H9 (cell line): ENCODE measurements around the gene RCSD1. TPM values are rescaled to one million over a fixed set of nuclear protein-coding genes. Genes with fewer than 3 reads are reported as not detected.

Source experiments
- DNase-seq: peaks from one replicate; pipeline ENCODE4 v3.0.0-alpha.2; 2017
- H2AFZ ChIP-seq: one replicate; pipeline ENCODE4 v1.6.1; 2013; ENCODE audit warnings: mild to moderate bottlenecking, low read length, control low read depth, moderate library complexity
- H2AK5ac ChIP-seq: 2 replicates; pipeline ENCODE4 v1.6.1; 2013; ENCODE audit warnings: low read length, control low read depth, mixed read lengths; ENCODE audit not compliant: insufficient read length
- H2BK120ac ChIP-seq: one replicate; pipeline ENCODE4 v1.6.1; 2013; ENCODE audit warnings: low read depth, mild to moderate bottlenecking, low read length, control low read depth, inconsistent platforms; ENCODE audit not compliant: poor library complexity, severe bottlenecking
- H2BK12ac ChIP-seq: 2 replicates; pipeline ENCODE4 v1.6.1; 2013; ENCODE audit warnings: low read length, control low read depth, mixed read lengths, low read depth; ENCODE audit not compliant: insufficient read length
- H2BK15ac ChIP-seq: 2 replicates; pipeline ENCODE4 v1.6.1; 2013; ENCODE audit warnings: low read depth, low read length, control low read depth
- H2BK20ac ChIP-seq: one replicate; pipeline ENCODE4 v1.6.1; 2013; ENCODE audit warnings: low read depth, mild to moderate bottlenecking, low read length, control low read depth, inconsistent platforms; ENCODE audit not compliant: poor library complexity, severe bottlenecking
- H2BK5ac ChIP-seq: 2 replicates; pipeline ENCODE4 v1.6.1; 2013; ENCODE audit warnings: low read length, control low read depth, mixed read lengths; ENCODE audit not compliant: insufficient read length
- H3K14ac ChIP-seq: 2 replicates; pipeline ENCODE4 v1.6.1; 2013; ENCODE audit warnings: low read length, control low read depth; ENCODE audit not compliant: insufficient read depth
- H3K18ac ChIP-seq: 2 replicates; pipeline ENCODE4 v1.6.1; 2013; ENCODE audit warnings: low read depth, mild to moderate bottlenecking, mixed read lengths, low read length, control low read depth; ENCODE audit not compliant: insufficient read length
- H3K23ac ChIP-seq: 2 replicates; pipeline ENCODE4 v1.6.1; 2013; ENCODE audit warnings: low read length, control low read depth, mixed read lengths, low read depth; ENCODE audit not compliant: insufficient read length
- H3K23me2 ChIP-seq: 2 replicates; pipeline ENCODE4 v1.6.1; 2013; ENCODE audit warnings: low read depth, mild to moderate bottlenecking, mixed read lengths, low read length, control low read depth; ENCODE audit not compliant: insufficient read length, poor library complexity, severe bottlenecking
- H3K27ac ChIP-seq: 2 replicates; pipeline ENCODE4 v1.5.1; 2013; ENCODE audit warnings: low read length, control low read depth, mixed read lengths, low read depth; ENCODE audit not compliant: insufficient read length
- H3K27me3 ChIP-seq: 2 replicates; pipeline ENCODE4 v1.6.1; 2013; ENCODE audit warnings: low read length, control low read depth, inconsistent platforms; ENCODE audit not compliant: insufficient read depth
- H3K4ac ChIP-seq: 2 replicates; pipeline ENCODE4 v1.6.1; 2013; ENCODE audit warnings: low read depth, mild to moderate bottlenecking, control low read depth, inconsistent platforms, low read length, moderate library complexity
- H3K4me1 ChIP-seq: 2 replicates; pipeline ENCODE4 v1.6.1; 2013; ENCODE audit warnings: low read length, control low read depth, inconsistent platforms; ENCODE audit not compliant: insufficient read depth
- H3K4me2 ChIP-seq: 2 replicates; pipeline ENCODE4 v1.6.1; 2013; ENCODE audit warnings: low read length, control low read depth, mixed read lengths; ENCODE audit not compliant: insufficient read length, insufficient read depth
- H3K56ac ChIP-seq: 2 replicates; pipeline ENCODE4 v1.6.1; 2013; ENCODE audit warnings: low read depth, mild to moderate bottlenecking, mixed read lengths, low read length, control low read depth; ENCODE audit not compliant: insufficient read length
- H3K79me1 ChIP-seq: 2 replicates; pipeline ENCODE4 v1.6.1; 2013; ENCODE audit warnings: low read depth, mild to moderate bottlenecking, moderate library complexity, low read length, control low read depth, inconsistent platforms; ENCODE audit not compliant: insufficient read depth, poor library complexity, severe bottlenecking
- H3K79me2 ChIP-seq: 2 replicates; pipeline ENCODE4 v1.6.1; 2013; ENCODE audit warnings: low read length, control low read depth, inconsistent platforms; ENCODE audit not compliant: insufficient read depth
- H3K9ac ChIP-seq: 2 replicates; pipeline ENCODE4 v1.6.1; 2013; ENCODE audit warnings: low read length, control low read depth, mixed read lengths; ENCODE audit not compliant: insufficient read length; ENCODE audit errors: extremely low read depth
- H3K9me3 ChIP-seq: one replicate; pipeline ENCODE4 v1.6.1; 2013; ENCODE audit warnings: low read depth, low read length, inconsistent platforms; ENCODE audit not compliant: control insufficient read depth
- H3T11ph ChIP-seq: one replicate; pipeline ENCODE4 v1.6.1; 2013; ENCODE audit warnings: mild to moderate bottlenecking, low read length, control low read depth, inconsistent platforms
- H4K20me1 ChIP-seq: one replicate; pipeline ENCODE4 v1.6.1; 2013; ENCODE audit not compliant: control insufficient read depth, insufficient read length, insufficient read depth
- H4K5ac ChIP-seq: 2 replicates; pipeline ENCODE4 v1.6.1; 2013; ENCODE audit warnings: low read depth, mild to moderate bottlenecking, mixed read lengths, low read length, control low read depth; ENCODE audit not compliant: insufficient read length
- H4K8ac ChIP-seq: replicated peaks from 2 replicates; pipeline ENCODE4 v1.6.1; 2013; ENCODE audit warnings: low read length, control low read depth, mixed read lengths, low read depth; ENCODE audit not compliant: insufficient read length
- H4K91ac ChIP-seq: 2 replicates; pipeline ENCODE4 v1.6.1; 2013; ENCODE audit warnings: low read depth, mild to moderate bottlenecking, moderate library complexity, mixed read lengths, low read length, control low read depth; ENCODE audit not compliant: insufficient read length
- H3K27ac Mint-ChIP-seq, 3 experiments: 2 replicates in 2 of 3; 3 replicates in 1 of 3; pipeline ENCODE4 v1.8.0; 2020 to 2021; ENCODE audit warnings: mixed read lengths in 3 of 3, mild to moderate bottlenecking in 1 of 3, moderate library complexity in 1 of 3
- H3K27me3 Mint-ChIP-seq: 2 replicates; pipeline ENCODE4 v1.8.0; 2021; ENCODE audit warnings: low read depth, mild to moderate bottlenecking, moderate library complexity, mixed read lengths
- H3K36me3 Mint-ChIP-seq, 3 experiments: 2 replicates in 2 of 3; 3 replicates in 1 of 3; pipeline ENCODE4 v1.8.0; 2020 to 2021; ENCODE audit warnings: low read depth in 3 of 3, mixed read lengths in 3 of 3; ENCODE audit not compliant: insufficient read depth in 1 of 3
- H3K4me1 Mint-ChIP-seq, 2 experiments: 2 replicates each; pipeline ENCODE4 v1.8.0; 2020; ENCODE audit warnings: mixed read lengths in 2 of 2
- H3K4me3 Mint-ChIP-seq, 2 experiments: 2 replicates in 1 of 2; 3 replicates in 1 of 2; pipeline ENCODE4 v1.8.0; 2020 to 2021; ENCODE audit warnings: mild to moderate bottlenecking in 2 of 2, mixed read lengths in 2 of 2, moderate library complexity in 1 of 2
- H3K9me3 Mint-ChIP-seq, 2 experiments: 2 replicates in 1 of 2; 3 replicates in 1 of 2; pipeline ENCODE4 v1.8.0; 2020; ENCODE audit warnings: mild to moderate bottlenecking in 2 of 2, mixed read lengths in 2 of 2, moderate library complexity in 1 of 2
- CTCF ChIP-seq: fragments of 200-600 bp; sonication (generic); conservative IDR thresholded peaks from 3 replicates; pipeline ENCODE4 v1.8.0; 2021; ENCODE audit warnings: antibody characterized with exemption, mild to moderate bottlenecking
- WGBS: extraction: QIAGEN DNeasy Blood & Tissue Kit; methylation state at CpG from one replicate; pipeline ENCODE4 v1.1.7; 2013; ENCODE audit warnings: missing lambda C conversion rate, low lambda C conversion rate, mixed read lengths; ENCODE audit not compliant: insufficient read length; ENCODE audit errors: extremely low coverage; 5-methylcytosine and 5-hydroxymethylcytosine counted together
- total RNA-seq: library from RNA; stranded (reverse); gene quantifications from 2 replicates; pipeline ENCODE4 v1.2.1, GENCODE V29; 2021

The RCSD1 gene
- total RNA-seq, 1 experiment from 2014 or later: 0.13 TPM

- Histone ChIP-seq H3T11ph (no peak overlapping the region), H4K91ac (no peak overlapping the region), H3K23me2 (no peaks in the 10 kb centered on the region), H3K27me3 (no peaks in the 10 kb centered on the region), H4K8ac (no peak overlapping the region), H2AFZ (no peak overlapping the region), H2BK15ac (no peak overlapping the region), H3K79me2 (no peaks in the 10 kb centered on the region), H3K9me3 (no peaks in the 10 kb centered on the region), H4K5ac (no peak overlapping the region), H3K18ac (no peak overlapping the region), H2BK20ac (no peak overlapping the region), H4K20me1 (no peaks in the 10 kb centered on the region), H2BK5ac (no peak overlapping the region), H3K9ac (no peak overlapping the region), H3K4me1 (peaks cover 2% of the 10 kb centered on the region; the same call in 1 of the 2 replicates), H3K79me1 (no peaks in the 10 kb centered on the region), H3K4me2 (no peak overlapping the region), H3K14ac (no peak overlapping the region), H2BK12ac (no peak overlapping the region), H3K4ac (no peak overlapping the region), H3K23ac (no peak overlapping the region), H2AK5ac (no peak overlapping the region), H2BK120ac (no peak overlapping the region), H3K56ac (no peak overlapping the region), H3K27ac (no peak overlapping the region)
- peaks cover 31 to 32% of the 10 kb centered on the region in 2 experiments for H3K9me3 Mint-ChIP-seq
- WGBS: no CpG with 5 or more reads among the region's 1 CpG
- DNase-seq: no peak
- TF ChIP-seq CTCF: no peak
- no peak overlapping the region for H3K4me3 Mint-ChIP-seq
- peaks cover 11 to 16% (median 15%) of the 10 kb centered on the region in 3 experiments for H3K36me3 Mint-ChIP-seq
- peaks cover 3% of the 10 kb centered on the region for H3K27me3 Mint-ChIP-seq
- no peak overlapping the region for H3K27ac Mint-ChIP-seq
- H3K4me1 Mint-ChIP-seq: peaks cover 3 to 4% of the 10 kb centered on the region in 2 experiments
Measured at GRCh38 chr1:167611983-167612382, 18.0 kb upstream of the RCSD1 start.
